LHCN-M2 (cell line): Measurements from ENCODE around the gene MANSC1. TPM values are rescaled to one million over a fixed set of nuclear protein-coding genes. Genes with fewer than 3 reads are reported as not detected.

ENCODE experiments used
- DNase-seq: peaks from one replicate; pipeline ENCODE4 v3.0.0-alpha.2; 2012; ENCODE audit warnings: low read depth
- polyA plus RNA-seq: library from polyadenylated mRNA; unstranded; fragments of >200 nt; gene quantifications from one replicate; pipeline ENCODE4 v1.2.1, GENCODE V29; 2012; ENCODE audit warnings: missing spikeins
- total RNA-seq: library from RNA; depleted of rRNA; stranded (reverse); fragments of >200 nt; gene quantifications from 2 replicates; pipeline ENCODE4 v1.2.3, GENCODE V29; 2014; rRNA removed

Gene MANSC1
- total RNA-seq: 0.23 and 0.26 TPM in 2 replicates
- 0.72 TPM for polyA plus RNA-seq

DNA sequence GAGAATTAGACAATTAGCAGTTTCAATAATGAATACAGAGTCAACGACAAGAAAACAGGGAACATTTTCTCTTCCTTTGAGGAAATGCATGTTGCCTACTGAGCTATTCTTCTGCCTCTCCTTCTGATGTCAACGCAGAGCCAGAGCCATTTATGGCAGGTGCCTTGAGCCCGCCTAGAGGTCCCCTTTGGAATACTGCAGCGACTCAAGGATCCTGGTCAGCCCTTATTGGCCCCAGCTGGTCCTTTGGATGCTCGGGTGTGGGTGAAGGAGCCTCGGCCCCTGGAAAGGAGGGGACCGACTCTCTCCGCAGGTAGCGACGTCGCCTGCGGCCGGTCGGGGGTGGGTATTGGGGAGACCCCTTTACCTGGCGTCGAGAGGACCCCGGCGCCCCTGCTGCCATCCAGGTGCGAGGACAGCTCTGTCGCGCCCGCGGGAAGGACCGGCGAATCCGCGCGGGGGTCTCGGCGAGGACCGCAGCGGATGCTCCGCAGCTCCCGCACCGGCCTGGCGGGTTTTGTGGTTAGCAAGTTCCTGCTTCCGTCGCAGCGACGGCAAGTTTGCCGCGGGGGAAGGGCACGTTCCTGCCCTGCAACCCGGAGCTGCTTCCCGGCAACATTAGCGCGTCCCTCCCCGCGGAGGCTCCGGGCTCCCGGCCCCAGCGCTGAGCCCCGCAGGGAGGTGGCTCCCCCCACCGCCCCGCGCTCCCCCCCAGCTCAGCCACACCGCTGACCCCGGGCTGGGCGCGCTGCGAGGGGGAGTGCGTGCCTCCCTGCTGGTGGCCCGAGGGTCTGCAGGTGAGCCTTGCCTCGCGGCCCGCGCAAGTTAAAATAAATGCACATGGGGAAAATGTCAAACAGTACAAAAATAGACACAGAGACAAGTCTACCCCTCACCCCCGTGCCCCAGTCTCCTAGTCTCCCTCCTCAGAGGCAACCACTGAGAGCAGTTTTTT lies at the start of gene MANSC1:
Gene MANSC1, minus strand, starts transcription at position 532 of the 955 bp plus-strand sequence. CDS start 6,928 bp downstream, outside the sequence.
- DNase-seq: no peak

DNA sequence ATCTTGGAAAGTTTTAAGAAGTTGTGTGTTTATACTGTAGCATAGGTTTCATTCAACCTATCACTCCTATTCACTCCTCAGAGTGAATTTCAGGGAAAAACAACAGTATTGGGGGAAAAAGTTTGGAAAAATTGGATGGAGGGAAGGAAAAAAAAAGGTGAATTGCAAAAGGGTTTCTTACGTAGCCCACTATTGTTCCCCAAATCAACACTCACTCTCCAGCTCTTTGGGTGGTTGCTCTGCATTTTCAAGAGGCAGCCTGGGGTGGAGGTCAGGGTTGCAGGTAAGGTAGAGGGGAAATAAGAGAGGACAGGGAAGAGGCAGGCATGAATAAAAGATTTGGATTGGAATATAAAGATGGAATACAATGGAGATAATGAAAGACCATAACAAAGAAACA lies 49.1 kb upstream of the MANSC1 start:
- DNase-seq: no peak

DNA sequence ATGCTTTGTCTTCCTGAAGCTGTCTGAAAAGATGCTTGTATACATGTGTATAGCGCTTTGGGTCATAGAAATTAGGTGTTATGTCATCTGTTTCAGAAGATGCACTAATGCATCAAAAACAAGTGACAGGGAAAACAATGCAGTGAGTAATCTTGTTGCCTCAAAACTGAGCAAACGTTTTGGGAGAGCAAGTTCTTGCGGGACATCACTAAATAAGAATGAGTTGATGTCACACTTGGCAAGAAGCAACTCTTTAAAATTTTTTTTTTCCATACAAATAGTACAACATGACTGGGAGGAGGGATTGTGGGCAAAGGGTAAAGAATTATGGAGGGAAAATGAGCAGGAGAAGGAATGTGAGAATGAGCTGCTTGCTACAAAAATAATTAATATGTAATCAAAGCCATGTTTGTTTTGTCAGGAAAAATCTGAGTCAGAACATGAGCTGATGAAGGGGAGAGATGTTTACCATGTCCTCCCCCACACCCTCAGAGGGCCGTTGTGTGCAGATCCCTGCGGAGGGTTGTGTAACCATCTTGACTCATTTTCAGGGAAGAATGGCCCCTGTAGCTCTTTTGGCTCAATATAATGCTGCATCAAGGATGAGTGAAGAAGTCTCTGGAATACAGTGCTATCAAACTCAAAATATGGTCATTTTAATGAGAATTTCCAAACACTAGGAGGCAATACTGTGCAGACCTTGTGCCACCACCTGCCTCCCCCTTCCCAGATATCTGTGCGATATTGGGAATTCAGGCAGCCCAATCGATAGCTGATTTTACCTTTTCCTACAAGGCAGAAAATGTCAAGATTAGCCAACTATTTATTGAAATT lies 48.2 kb upstream of the MANSC1 start:
- DNase-seq: peak; percentile 86

DNA sequence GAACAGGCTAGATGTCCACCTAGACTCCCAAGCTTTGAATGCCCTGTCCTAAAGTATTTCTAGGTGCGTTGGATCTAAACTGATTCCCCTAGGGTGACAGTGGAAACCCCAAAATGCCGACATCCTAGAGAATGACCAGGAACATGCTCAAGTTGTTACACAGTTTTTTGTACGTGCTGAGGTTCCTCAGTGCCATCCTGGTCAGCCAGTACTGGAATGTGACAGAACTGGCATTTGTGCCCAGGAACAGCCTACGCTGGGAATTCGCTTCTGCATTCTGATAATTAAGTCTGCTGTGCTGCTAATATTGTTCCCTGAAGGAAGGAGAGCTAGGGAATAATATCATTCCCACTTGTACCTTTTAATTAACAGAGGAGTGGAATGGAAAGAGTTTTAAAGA lies 47.1 kb upstream of the MANSC1 start:
- DNase-seq: no peak

DNA sequence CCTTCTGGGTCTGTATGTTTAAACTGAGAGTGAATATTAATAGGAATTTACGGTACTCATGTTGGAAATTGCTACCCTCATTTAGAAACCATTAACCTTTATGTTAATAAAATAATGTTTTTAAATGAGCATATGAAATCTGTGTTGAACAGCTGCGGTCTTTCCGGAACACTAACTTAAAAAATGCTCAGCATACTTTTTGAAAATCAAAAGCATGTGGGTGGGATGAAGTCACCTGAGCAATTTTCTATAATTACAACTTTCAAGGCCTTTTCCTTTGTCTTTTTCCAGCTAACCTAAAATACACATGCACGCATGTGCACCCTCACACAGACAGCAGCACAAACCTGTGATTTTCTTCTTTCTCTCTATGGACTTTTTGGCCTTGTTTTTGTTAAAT lies 46.7 kb upstream of the MANSC1 start:
- no peak for DNase-seq

DNA sequence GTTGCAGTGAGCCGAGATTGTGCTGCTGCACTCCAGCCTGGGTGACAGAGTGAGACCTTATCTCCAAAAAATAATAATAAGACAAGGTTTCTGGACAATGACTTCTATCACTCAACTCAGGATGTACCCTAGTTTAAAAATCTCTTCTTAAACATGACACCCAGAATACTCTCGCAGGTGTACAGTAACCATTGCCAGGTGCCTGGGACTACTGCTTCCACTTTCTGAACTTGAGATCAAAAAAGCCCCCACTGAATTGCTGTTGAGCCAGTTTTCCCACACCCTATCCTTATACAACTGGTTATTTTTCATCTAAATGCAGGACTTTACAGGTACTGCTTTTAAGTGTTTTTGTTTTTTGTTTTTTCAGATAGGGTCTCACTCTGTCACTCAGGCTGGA lies 43.1 kb upstream of the MANSC1 start:
- DNase-seq: no peak

DNA sequence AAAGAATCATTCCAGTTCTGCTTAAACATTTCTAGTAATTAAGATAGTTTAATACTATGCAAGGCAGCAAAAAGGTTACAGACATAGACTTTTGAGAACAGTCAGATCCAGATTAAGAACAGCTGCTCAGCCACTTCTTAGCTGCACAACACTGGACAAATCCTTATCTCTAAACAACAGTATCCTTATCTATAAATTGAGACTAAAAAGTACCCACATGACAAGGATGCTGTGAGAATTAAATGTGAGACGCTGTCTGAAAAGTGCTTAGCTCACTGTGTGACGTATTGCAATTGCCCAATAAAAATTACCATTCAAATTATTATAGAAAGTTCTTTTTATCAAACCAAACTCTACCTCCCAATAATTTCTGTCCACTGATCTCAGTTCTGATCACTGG lies 42.4 kb upstream of the MANSC1 start:
- no peak for DNase-seq

DNA sequence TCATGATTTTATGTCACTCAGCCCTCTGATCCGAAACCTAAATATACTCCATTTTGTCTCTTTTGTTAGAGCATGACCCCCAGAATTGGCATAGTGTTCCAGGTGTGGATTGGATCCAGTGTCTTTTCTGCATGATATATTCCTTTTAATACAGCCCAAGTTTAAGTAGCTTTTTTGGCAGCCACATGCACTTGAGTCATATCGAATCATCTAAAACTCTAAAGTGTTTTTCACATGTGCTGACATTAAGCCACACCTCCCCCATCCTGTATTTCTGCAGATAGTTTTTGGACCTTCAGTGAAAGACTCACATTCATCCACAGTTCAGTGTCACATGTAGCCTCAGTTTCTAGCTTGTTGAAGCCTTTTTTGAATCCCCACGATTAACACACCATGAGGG lies 37.5 kb upstream of the MANSC1 start:
- DNase-seq: peak; percentile 53

DNA sequence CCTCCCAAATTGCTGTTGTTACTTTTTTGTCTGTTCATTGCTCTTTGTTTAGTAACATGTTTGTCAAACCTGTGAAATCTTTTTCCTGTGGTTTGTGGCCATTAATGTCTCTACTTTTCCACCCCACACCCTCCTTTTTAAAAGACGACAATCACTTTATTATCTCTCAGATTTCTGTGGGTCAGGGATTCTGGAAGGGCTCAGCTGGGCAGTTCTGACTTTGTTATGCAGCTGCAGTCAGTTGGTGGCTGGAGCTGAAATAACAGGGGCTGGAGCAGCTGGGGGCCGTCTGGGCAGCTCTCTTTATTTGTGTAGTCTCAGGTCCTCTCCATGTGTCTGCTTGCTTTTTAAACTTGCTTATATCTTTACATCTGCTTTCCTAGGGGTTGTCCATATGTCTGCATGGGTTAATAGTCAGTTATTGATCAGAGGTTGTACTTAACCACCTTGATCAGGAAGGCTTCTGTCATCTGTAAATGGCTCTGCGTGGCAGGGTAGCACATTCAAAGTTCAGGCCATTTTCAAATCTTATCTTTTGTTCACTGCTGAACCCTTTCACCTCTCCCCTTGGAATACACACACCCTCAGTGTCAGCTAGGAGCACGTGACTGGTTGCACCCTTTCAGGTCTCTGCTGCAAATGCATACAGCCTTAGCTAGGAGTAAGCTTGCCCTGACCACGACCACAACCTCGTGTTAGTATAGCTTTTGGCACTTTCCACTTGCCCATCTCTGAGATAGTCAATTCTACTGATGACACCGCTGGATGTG lies 34.7 kb upstream of the MANSC1 start:
- peak; percentile 10 for DNase-seq

DNA sequence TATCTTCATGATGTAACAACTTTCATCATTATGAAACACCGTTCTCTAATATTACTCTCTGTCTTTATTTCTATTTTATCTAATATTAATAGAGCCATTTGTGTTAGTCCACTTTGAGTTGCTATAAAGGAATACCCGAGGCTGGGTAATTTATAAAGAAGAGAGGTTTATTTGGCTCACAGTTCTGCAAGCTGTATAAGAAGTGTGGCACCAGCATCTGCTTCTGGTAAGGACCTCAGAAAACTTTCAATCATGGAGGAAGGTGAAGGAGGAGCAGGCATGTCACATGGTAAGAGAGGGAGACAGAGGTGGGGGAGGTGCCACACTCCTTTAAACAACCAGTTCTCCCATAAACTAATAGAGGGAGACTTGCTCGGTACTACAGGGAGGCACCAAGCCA lies 31.9 kb upstream of the MANSC1 start:
- DNase-seq: no peak

DNA sequence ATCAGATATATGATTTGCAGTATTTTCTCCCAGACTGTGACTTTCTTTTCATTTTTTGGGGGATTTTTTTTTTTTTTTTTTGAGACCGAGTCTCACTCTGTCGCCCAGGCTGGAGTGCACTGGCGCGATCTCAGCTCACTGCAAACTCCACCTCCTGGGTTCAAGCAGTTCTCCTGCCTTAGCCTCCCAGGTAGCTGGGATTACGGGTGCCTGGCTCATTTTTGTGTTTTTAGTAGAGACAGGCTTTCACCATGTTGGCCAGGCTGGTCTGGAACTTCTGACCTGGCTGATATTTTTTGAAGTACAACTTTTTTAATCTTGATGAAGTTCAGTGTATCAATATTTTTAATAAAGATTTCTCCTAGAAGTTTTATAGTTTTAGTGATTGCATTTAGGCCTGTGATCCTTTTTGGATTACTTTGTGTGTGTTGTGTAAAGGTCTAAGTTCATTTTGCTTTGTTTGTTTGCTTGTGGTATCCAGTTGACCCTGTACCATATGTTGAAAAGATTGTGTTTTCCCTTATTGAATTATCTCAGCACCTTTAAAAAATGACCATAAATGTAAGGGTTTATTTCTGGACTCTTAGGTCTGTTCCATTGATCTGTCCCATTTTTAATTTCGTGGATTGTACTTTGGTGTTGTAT lies 31.0 kb upstream of the MANSC1 start:
- DNase-seq: no peak

DNA sequence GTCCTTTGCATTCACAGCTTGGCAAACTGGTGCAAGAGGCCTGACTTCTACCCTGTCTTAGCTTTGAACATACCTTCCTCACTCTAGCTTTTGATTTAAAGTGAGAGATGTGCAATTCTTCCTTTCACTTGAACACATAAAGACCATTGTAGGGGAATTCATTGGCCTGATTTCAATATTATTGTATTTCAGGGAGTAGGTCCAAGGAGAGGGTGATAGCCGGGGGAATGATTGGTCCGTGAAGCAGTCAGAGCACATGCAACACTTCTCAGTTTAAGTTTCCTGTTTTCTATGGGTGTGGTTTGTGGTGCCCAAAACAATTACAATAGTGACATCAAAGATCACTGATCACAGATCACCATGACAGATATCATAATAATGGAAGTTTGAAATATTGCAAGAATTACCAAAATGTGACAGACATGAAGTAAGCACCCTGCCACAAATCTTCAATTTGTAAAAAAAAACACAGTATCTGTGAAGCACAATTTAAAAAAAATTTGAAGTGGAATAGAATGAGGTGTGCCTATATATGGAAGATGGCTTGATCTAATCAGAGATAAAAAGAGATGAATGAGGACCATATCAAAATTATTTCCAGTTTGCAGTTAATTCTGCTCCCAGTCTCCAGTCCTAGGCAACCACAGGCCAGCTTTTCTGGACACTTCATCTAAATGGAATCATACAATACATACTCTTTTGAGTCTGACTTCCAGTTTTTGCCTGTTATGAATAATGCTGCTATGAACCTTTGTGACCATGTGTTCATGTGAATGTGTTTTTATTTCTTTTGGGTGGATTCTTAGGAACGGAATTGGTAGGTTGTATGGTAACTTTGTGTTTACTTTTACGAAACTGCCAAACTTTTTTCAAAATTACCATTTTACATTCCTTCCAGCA lies 30.0 kb upstream of the MANSC1 start:
- no peak for DNase-seq

DNA sequence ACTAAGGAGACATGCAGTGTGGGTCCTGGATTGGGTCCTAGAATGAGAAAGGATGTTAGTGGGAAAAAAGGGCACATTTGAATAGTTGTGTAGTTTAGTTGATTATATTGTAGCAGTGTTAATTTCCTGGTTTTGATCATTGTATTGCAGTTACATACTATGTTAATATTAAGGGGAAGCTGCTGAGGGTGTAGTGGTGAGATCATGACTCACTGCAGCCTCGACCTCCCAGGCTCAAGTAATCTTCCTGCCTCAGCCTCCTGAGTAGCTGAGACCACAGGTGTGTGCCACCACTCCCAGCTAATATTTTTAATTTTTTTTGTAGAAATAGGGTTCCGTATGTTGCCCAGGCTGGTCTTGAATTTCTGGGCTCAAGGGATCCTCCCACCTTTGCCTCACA lies 28.6 kb upstream of the MANSC1 start:
- no peak for DNase-seq

DNA sequence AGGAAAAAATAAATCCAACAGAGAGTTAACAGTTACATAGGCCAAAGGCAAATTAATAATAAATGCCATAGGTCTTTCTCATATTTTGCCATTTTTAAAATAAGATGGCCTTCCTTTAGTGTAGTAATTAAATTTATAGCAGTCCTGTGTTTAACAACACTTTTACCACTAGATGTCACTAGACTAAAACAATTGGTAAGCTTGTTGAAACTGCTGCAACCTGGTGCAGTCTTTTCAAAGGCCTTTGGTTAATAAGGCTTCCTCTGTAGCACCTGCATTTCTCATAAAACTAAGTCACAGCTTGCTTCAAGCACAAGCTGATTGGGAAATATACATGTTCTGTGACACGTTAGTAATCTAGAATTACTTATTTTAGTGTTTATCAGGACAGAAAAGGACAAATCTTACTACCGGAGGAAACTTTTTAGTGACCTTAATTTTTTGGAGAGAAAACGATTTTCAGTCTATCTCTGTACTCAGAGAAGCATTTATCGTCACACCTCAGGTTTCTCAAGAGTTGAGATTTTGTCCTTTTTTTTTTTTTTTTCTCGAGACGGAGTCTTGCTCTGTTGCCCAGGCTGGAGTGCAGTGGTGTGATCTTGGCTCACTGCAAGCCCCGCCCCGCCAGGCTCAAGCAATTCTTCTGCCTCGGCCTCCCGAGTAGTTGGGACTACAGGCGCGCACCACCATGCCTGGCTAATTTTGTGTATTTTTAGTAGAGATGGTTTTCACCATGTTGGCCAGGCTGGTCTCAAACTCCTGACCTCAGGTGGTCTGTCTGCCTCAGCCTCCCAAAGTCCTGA lies 26.8 kb upstream of the MANSC1 start:
- peak; percentile 72 for DNase-seq

DNA sequence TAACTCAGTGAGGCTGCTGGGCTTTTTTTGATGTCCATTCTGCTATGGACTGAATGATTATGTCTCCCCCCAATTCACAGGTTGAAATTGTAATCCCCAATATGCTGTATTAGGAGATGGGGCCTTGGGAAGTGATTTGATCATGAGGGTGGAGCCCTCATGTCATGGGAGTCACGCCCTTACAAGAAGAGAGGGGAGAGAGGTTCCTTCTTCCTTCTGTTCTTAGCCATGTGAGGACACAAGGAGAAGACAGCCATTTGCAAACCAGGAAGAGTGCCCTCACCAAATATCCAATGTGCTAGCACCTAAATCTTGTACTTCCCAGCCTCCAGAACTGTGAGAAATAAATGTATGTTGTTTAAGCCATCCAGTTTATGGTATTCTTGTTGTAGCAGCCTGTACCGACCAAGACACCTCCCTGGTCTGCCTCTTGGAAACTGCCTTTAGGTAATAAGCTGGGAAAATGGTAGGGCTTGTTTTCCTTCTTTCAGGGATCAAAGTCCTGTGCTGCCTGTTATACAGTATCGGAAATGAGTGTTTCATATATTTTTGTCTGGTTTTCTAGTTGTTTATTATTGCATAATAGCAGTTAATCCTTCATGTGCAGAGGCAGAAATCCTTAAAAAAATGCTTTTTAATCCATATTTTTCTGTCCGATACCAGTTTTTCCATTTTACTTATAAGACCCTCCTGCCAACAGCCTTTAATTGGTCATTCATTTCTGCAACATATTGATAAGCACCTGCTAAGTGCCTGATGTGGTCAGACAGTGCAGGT lies 23.1 kb upstream of the MANSC1 start:
- no peak for DNase-seq

DNA sequence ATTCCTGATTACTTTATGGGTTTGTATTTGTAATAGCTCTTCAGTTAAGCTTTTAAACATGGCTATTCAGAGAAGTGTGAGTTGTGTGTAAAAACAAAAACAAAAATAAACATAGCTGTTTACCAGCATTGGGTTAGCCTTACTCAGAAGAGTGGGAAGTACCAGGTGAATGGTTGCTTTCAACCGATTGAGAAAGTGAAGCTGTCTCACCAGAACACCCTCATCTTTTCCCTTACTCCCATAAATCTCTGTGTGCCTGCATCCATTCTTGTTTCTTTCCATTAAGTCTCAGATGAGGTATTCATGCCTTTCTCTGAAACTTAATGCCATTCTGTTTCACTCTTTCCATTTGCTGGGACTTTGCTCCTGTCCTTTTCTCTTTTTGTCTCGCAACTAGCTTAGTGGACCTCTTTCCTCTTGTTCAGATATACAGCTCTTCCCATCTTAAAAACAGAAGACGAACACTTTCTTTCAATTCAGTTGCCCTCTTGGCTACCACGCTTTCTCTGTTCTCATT lies 17.5 kb upstream of the MANSC1 start:
- no peak for DNase-seq

DNA sequence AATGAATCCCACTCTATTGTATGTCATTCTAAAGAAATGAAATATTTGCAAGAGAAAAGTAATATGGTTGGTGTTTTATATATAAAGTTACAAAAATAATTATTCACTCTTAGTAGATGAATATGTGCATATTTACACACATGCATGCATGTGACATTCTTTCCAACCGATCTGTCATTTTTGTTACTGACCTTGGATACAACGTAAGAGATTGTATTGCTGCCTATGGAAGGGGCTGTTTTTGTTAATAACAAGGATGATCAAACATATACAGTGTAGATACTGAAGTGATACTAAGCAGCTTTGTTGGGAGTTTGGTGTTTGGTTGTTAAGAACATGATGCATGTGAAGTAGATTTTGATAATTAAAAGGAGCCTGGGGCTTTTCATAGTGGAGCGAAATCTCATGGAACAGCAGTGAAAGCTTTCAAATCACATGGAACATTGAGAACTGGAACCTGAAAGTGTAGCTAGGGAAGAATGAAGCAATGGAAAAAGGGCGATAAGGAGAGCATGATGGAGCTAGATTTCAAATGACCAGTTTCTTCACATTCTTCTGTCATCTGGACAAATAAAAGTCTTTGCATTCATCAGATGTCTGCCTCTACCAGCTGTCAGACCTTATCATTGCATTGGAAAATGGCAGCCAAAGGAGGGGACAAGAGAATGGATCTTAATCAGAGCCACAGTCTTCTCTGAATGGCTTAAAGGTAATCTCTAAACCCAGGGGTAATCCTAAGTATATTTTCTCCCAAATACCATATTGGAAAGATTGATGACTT lies 16.8 kb upstream of the MANSC1 start:
- DNase-seq: no peak
